Measurements from ENCODE around the gene CCDC192. TPM values are rescaled to one million over a fixed set of nuclear protein-coding genes. Genes with fewer than 3 reads are reported as not detected.
"Not testable (repeated sequence)": the region's sequence is repeated elsewhere in the genome, so short reads cannot be mapped to it uniquely, and the experiment has no call there.

The CCDC192 gene
- total and polyA plus RNA-seq, 8 donors: 0.81 to 1.6 (median 1.2) TPM; not detected in 2

DNA sequence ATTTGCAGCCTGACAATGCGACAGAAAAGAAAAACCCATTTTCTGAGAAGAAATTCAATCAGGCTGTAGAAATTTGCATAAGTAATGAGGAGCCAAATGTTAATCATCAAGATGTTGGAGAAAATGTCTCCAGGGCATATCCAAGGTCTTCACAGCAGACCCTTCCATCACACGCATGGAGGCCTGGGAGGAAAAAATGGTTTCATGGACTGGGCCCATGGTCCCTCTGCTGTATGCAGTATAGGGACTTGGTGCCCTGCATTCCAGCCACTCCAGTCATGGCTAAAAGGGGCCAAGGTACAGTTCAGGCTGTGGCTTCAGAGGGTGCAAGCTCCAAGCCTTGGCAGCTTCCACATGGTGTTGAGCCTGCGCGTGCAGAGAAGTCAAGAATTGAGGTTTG, 73.3 kb downstream of the CCDC192 start:
- no peaks in the 10 kb centered on the region for H3K4me1 ChIP-seq
- H3K27ac ChIP-seq: no peak overlapping the region
- DNase-seq: no peak
- no peaks in the 10 kb centered on the region for H3K36me3 ChIP-seq
- H3K4me3 ChIP-seq: no peak overlapping the region
- TF ChIP-seq, protein P1, sequence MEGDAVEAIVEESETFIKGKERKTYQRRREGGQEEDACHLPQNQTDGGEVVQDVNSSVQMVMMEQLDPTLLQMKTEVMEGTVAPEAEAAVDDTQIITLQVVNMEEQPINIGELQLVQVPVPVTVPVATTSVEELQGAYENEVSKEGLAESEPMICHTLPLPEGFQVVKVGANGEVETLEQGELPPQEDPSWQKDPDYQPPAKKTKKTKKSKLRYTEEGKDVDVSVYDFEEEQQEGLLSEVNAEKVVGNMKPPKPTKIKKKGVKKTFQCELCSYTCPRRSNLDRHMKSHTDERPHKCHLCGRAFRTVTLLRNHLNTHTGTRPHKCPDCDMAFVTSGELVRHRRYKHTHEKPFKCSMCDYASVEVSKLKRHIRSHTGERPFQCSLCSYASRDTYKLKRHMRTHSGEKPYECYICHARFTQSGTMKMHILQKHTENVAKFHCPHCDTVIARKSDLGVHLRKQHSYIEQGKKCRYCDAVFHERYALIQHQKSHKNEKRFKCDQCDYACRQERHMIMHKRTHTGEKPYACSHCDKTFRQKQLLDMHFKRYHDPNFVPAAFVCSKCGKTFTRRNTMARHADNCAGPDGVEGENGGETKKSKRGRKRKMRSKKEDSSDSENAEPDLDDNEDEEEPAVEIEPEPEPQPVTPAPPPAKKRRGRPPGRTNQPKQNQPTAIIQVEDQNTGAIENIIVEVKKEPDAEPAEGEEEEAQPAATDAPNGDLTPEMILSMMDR (IDR thresholded peaks at IDR 0.05): no peak
- ATAC-seq: no peak
- peaks cover 0 to 14% of the 10 kb centered on the region in 2 donors for H3K9me3 ChIP-seq
- H3K27me3 ChIP-seq: no peaks in the 10 kb centered on the region
- intact Hi-C loops (cut with DNase I): no loop called here

DNA sequence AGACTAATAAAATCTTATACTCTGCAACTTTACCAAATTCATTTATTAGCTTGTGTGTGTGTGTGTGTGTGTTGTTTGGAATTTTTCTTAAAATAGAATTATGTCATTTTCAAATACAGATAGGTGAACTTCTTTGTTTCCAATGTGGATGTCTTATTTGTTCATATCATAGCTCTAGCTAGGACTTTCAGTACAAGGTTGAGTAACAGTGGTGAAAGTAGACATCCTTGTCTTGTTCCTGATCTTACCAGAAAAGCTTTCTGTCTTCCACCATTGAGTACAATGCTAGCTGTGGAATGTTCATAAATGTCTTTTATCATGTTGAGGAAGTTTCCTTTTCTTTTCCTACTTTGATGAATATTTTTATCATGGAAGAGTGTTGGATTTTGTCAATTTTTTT, 74.8 kb downstream of the CCDC192 start:
- H3K9me3 ChIP-seq: peaks cover 0 to 14% of the 10 kb centered on the region in 2 donors
- no peak for DNase-seq
- no peaks in the 10 kb centered on the region for H3K27me3 ChIP-seq
- TF ChIP-seq, protein P1 (IDR thresholded peaks at IDR 0.05): no peak
- no peaks in the 10 kb centered on the region for H3K4me1 ChIP-seq
- intact Hi-C loops (cut with DNase I): no loop called here
- ATAC-seq: no peak
- no peak overlapping the region for H3K27ac ChIP-seq
- H3K4me3 ChIP-seq: no peak overlapping the region
- H3K36me3 ChIP-seq: no peaks in the 10 kb centered on the region

DNA sequence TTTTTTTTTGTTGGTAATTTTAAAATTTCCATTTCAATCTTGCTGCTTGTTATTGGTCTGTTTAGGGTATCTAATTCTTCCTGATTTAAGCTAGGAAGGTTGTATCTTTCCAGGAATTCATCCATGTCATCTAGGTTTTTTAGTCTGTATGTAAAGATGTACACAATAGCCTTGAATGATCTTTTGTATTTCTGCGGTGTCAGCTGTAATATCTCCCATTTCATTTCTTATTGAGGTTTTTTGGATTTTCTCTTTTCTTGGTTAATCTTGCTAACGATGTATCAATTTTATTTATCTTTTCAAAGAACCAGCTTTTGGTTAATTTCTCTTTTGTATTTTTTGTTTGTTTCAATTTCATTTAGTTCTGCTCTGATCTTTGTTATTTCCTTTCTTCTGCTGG, 79.3 kb downstream of the CCDC192 start:
- H3K9me3 ChIP-seq; intact Hi-C loops (cut with DNase I); H3K4me1 ChIP-seq; ATAC-seq; H3K36me3 ChIP-seq; H3K27me3 ChIP-seq; DNase-seq; H3K27ac ChIP-seq; H3K4me3 ChIP-seq: not testable (repeated sequence)

DNA sequence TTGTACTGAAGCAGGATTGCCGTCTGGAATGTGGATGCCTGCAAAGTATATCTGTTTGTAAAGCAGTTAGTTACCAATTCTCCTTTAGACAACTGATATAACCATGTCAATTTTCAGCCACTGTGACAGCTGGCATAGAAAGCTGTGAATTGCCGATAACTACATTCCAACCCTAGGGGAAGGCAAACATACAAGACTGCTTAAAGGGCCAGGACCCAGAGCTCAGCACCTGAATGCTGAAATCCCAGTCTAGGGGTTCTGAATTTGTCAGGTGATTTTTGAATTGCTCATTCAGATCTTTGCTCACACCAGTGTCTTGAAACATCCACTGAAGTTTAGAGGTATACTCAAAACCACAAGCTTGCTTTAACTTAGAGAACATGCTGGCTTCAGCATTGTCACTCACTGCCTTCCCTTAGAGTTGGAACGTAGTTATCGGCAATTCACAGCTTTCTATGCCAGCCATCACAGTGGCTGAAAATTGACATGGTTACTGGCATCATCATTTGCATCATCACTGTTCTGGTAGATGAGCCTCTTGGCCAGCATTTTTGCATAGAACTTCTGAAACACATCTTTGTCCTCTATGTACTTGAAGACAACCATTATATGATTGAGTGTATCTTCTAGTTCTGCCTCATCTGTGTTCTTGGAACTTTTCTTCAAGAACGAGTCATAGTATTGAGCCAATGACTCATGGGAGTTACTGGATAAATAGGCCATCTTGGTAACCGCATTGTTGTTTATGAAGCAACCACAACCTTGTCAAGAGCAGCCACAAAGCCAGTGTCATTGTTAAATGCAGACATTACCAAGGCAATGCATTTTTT, 82.1 kb downstream of the CCDC192 start:
- intact Hi-C loops (cut with DNase I): no loop called here
- ATAC-seq: no peak
- DNase-seq: no peak
- TF ChIP-seq, protein P1 (IDR thresholded peaks at IDR 0.05): no peak
- H3K27me3 ChIP-seq: no peaks in the 10 kb centered on the region
- H3K4me3 ChIP-seq: no peak overlapping the region
- H3K27ac ChIP-seq: no peak overlapping the region
- no peaks in the 10 kb centered on the region for H3K4me1 ChIP-seq
- H3K36me3 ChIP-seq: no peaks in the 10 kb centered on the region
- peaks cover 0 to 6% of the 10 kb centered on the region in 2 donors for H3K9me3 ChIP-seq

DNA sequence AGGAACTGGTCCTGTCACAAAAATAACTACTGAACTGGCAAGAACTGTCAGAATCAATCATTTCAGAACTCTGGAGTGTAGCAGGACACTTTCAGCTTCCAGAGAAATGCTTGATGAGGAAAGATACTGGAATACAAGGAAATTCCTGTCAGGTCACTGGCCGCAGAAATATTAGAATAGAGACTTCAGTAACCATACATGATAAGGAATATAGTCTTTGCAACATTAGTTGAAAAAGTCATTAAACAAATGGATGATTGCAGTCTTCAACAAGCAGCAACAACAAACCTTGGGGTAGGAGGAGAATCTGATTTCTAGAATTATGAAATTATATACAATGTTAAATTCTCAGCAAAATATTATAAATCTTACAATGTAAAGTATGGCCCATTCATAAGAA, 88.2 kb downstream of the CCDC192 start:
- no peak for ATAC-seq
- no peak overlapping the region for H3K27ac ChIP-seq
- H3K4me1 ChIP-seq: no peaks in the 10 kb centered on the region
- no peak for DNase-seq
- TF ChIP-seq, protein P1 (IDR thresholded peaks at IDR 0.05): no peak
- no peak overlapping the region for H3K4me3 ChIP-seq
- intact Hi-C loops (cut with DNase I): no loop called here
- peaks cover 0 to 28% of the 10 kb centered on the region in 2 donors for H3K9me3 ChIP-seq
- no peaks in the 10 kb centered on the region for H3K27me3 ChIP-seq
- H3K36me3 ChIP-seq: no peaks in the 10 kb centered on the region

DNA sequence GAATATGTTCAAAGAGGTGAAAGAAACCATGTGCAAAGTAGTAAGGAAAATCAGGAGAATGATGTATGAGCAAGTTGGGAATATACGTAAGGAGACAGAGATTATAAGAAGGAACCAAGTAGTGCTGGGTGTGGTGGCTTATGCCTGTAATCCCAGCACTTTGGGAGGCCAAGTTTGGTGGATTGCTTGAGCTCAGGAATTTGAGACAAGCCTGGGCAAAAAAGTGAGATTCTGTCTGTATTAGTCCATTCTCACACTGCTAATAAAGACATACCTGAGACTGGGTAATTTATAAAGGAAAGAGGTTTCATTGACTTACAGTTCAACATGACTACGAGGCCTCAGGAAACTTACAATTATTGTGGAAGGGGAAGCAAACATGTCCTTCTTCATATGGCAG, 88.7 kb downstream of the CCDC192 start:
- H3K36me3 ChIP-seq; DNase-seq; H3K4me1 ChIP-seq; ATAC-seq; intact Hi-C loops (cut with DNase I); H3K27me3 ChIP-seq; H3K27ac ChIP-seq; H3K4me3 ChIP-seq: not testable (repeated sequence)
- H3K9me3 ChIP-seq: peaks cover 0 to 28% of the 10 kb centered on the region in 2 donors

Measured in left lung (tissue), 10 donors.